Epidermal melanocyte (primary cell): ENCODE data around the gene ABCF1.
A peak's percentile ranks its signal among the peaks of the same experiment; 100 is the strongest.
"Not testable (repeated sequence)": the region's sequence is repeated elsewhere in the genome, so short reads cannot be mapped to it uniquely, and the experiment has no call there.

Experiments
- DNase-seq: peaks from one replicate; pipeline ENCODE4 v3.0.0; 2011; ENCODE audit warnings: low spot score; ENCODE audit not compliant: insufficient read length

The ABCF1 gene

DNA sequence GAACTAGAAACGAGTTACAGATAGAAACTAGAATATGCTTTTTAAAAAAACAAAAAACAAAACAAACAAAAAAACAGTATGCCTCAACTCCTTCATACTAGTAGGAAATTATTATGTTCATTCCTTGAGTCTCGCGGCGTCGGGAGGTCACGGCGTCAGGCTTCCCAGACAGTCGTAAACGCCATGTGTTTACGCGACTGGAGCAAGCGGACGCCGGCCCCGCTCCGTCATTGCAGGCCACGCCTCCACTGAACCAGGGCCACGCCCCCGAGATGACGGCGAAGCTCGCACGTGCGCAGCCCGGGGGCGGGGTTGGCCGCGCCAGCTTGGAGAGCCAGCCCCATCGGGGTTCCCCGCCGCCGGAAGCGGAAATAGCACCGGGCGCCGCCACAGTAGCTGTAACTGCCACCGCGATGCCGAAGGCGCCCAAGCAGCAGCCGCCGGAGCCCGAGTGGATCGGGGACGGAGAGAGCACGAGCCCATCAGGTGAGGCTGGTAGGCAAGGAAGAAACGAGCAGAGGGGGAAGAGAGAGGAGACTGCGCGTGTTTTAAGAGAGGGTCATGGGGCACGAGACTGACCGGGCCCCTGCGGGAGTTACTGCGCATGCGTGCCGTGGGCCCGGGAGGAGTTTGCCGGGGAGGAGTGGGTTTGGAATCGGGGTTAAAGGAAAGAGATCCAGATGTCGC lies at the start of gene ABCF1:
TSS of gene ABCF1 (plus strand) at position 368 of the 687 bp plus-strand sequence. CDS start at position 414, 46 bp downstream.
- DNase-seq: peak; percentile 96

DNA sequence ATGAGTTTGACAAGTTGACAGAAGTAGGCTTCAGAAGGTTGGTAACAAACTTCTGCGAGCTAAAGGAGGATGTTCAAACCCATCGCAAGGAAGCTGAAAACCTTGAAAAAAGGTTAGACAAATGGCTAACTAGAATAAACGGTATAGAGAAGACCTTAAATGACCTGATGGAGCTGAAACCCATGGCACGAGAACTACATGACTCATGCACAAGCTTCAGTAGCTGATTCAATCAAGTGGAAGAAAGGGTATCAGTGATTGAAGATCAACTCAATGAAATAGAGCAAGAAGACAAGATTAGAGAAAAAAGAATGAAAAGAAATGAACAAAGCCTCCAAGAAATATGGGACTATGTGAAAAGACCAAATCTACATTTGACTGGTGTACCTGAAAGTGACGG lies 49.3 kb upstream of the ABCF1 start:
- DNase-seq: not testable (repeated sequence)

DNA sequence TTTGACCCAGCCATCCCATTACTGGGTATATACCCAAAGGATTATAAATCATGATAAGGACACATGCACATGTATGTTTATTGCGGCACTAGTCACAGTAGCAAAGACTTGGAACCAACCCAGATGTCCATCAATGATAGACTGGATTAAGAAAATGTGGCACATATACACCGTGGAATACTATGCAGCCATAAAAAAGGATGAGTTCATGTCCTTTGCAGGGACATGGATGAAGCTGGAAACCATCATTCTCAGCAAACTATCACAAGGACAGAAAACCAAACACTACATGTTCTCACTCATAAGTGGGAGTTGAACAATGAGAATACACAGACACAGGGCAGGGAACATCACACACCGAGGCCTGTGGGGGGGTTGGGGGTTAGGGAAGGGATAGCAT lies 44.8 kb upstream of the ABCF1 start:
- not testable (repeated sequence) for DNase-seq

DNA sequence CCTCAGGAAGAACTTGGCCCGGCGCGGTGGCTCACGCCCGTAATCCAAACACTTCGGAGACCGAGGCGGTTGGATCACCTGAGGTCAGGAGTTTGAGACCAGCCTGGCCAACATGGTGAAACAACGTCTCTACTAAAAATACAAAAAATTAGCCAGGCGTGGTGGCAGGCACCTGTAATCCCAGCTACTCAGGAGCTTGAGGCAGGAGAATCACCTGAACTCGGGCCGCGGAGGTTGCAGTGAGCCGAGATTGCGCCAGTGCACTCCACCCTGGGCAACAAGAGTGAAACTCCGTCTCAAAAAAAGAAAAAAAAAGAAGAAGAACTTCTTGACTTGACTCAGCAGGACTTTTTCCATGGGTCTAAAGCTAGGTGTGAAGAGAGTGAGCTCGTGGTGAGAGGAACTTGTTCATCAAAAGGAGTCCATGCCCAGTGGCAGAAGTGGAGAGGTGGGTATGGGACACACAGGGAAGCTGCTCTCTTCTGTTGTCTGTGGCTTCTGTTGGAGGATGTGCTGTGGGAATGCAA lies 41.8 kb upstream of the ABCF1 start:
- DNase-seq: not testable (repeated sequence)

DNA sequence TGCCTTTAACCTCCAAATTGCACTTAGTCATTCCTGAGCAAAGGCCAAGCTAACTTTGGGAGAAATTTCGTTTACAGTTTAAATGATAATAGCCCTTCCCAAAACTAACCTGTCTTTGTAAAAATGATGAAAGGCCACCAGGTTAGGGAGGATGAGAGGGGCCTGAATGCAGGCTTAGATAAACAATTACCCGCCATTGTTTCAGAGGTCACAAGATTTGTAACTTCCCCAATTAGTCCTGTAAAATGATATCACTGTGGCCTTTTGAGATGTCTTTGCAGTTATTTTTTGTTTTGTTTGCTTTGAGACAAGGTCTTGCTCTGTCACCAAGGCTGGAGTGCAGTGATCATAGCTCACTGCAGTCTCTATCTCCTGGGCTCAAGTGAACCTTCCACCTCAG lies 41.2 kb upstream of the ABCF1 start:
- DNase-seq: no peak

DNA sequence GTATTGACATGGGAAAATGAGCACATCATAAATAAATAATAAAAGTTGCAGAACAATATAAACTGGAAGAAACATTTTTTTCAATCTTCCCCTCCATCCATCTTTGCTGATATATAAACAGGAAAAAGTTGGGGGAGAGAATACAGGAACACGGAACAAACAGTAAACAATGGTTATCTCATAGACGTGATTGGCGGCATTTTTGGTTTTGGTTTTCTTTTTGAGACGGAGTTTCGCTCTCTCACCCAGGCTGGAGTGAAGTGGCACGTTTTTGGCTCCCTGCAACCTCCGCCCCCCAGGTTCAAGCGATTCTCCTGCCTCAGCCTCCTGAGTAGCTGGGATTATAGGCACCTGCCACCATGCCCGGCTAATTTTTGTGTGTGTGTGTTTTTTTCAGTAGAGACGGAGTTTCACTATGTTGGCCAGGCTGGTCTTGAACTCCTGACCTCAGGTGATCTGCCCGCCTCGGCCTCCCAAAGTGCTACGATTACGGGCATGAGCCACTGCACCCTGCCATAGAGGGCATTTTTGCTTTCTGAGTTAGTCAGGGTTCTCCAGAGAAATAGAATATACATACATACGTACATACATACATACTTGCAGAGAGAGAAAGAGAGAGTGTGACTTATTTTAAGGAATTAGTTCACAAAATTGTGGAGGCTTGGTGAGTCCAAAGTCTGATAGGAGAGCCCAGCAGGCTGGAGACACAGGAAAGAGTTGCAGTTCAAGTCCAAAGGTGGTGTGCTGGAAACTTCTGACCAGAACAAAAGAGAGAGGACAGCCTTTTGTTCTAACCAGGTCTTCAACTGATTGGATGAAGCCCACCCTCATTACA lies 37.6 kb upstream of the ABCF1 start:
- no peak for DNase-seq

DNA sequence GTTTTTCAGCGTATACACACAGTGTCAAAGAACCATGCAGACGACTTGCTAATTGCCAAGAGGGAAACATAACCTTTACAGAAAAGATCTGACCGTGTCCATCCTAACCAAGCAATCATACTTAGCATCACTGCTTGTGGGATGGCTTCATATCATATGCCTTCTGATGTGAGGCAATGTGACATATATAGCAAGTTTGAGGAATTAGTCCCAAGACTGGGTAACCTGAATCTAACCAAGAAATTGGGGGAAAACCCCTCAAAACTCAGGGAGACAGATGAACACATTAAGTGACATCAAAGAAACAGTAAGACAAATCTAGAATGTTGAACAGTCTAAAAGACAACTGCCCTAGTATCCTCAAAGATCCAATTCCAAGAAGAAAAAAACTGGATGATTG lies 33.3 kb upstream of the ABCF1 start:
- DNase-seq: no peak

DNA sequence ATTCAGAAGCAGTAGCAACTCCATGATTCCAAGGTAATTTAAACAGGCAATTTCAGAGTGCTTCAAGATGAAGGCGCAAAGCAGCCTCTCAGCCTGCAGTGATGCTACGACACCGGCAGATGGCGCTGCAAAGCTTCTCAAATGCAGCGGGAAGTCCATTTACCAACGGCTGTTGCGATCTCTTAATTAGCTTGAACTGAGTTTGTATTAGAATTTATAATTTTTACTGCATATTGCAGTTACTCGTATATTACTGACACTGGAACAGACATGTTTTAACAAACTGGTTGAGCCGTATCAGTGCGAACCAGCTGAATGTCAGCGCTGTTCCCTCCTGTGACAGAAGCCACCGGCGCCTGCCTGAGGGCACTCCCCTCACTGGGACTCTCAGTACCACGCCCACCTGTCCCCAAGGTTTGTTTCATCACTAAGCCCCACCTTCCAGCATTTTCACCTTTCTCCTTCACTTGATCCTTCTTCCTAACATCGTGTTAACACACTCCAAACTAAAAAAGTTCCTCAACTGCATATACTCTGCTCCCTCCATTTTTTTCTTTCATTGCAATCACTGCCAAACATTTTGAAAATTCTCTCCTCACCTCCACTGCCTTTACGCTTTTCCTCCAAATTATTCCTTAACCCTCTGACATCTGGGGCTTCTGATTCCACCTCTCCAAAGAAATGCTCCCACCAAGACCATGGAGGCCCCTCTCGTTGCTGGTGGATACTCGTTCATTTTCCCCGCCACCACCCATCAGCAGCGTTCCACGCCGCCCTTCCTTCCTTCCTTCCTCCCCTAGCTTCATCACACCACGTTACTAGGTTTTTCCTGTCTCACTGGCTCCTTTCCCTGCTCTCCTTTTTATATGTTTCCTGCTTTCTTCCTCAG lies 29.5 kb upstream of the ABCF1 start:
- DNase-seq: peak; percentile 53

DNA sequence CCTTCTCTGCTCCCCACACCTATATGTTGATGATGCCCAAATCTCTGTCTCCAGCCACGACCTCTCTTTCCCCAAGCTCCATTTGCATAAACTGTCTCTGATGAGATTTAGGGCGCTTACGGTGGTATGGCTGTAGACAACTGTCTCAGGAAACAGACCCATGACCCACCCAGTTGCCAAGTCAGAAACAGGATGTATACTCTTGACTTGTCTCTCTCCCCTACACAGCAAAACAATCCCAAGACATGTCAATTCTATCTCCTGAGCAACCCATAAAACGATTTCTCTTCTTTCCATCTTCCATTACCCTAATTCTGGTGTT lies 28.9 kb upstream of the ABCF1 start:
- DNase-seq: no peak

DNA sequence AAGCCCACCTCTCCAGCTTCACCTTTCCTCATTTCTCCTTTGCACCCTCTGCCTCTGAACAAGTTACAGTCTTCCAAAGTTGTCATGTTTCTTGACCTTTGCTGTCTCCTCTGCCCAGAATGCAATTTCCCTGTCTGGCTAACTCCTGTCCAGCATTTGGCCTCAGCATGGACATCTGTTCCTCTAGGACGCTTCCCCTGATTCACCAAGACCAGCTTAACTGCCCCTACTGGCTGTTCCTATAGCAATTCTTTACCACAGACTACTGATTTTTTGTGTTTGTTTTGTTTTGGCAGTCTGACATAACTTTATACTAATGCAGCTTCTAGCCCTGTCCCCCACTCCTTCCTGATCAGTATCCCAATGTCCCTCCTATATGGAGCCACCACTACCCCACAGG lies 28.3 kb upstream of the ABCF1 start:
- no peak for DNase-seq

DNA sequence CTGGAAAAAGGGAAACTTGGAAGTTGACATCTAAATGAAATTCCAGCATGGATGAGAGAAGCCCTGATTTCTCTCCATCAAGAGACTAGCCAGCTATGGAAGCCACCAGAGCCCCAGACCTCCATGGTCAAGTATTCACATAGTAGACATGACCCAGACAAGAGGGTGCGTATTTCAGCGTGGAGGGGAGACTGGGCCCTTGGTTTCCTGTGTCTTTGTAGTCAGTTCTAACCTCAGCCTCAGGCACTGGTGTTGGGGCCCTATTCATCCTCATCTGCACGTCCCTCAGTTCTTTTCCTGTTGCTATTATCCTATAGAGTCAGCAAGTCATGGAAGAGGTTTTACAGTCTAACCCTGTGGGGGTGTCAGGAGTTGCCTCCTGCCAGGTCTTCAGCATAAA lies 27.4 kb upstream of the ABCF1 start:
- no peak for DNase-seq

DNA sequence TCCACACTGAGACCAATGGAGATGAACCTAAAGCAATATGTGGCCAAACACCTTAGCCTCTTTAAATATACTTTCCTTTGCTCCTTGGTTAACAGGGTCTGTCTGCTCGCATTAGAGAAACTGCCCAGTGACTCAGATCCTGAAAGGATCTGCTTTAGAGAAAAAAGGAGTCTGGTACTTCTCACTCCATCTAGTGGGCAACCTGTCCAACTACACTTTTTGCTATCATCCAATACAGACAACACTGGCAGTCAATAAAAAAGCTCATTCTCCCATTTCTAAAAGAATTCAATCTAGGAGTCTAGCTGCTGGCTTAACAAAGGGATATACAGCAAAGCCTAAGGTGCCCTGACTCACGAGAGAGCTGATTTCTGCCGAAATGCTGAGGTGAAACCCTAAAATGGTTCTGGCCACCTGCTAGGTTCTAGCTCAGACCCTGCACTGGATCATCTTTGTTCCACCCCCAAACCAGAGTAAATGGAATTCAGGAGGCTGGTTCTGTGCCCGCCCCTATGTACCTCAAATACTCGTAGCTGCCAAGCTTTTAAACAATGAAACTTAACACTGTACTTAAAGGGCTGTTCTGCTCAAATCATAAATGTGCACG lies 26.5 kb upstream of the ABCF1 start:
- peak; percentile 50 for DNase-seq

DNA sequence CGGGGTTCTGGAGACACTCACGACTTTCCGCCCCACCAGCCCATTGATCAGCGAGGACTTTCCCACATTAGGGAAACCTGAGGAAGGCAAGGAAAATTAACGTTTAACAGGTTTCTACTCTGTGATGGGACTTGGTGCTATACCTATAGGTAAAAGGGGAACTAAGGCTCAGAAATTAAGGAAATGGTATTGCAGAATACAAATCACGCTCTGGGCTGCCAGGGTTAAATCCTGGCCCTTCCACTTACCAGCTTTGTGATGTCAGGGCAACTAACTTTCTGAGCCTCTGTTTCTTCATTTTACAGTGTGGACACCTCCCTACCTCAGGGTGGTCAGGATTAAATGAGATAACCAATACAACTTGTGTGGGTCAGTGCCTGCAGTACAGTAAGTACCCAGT lies 23.8 kb upstream of the ABCF1 start:
- no peak for DNase-seq

DNA sequence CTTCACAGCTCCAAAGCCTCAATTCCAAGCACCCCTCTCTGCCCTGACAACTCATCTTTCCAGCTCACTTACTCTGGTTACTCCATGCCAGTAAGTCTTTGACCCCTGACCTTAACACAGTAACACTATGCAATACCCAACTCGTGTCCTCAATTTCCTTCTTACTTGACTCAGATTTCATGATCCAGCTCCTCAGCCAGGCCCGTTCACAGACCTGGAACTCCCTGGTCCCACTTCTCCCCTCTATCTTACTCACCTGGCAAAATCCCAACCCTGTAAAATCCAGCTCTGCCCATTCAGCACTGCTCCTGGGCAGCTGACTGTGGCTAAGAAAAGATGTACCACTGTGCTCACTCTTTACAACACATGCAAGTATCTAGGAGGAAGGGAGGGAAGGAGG lies 22.9 kb upstream of the ABCF1 start:
- DNase-seq: no peak

DNA sequence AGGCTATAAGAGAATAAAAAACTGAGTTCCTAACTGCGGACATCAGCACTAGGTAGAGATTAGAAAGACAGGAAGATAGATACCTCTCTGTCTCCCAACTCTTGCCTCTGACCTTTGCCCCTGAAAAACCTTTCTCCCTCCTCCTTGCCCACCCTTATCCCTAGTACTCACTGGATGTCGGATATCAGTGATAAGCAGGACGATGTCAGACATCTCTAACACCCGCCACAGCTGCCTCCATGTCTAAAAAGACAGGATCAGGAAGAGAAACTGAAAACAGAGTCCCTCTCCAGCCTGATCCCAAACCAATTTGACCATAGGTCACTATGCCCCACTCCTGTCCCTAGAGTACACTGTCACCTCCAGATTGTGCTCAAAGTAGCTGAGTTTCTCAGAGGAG lies 16.8 kb upstream of the ABCF1 start:
- no peak for DNase-seq

DNA sequence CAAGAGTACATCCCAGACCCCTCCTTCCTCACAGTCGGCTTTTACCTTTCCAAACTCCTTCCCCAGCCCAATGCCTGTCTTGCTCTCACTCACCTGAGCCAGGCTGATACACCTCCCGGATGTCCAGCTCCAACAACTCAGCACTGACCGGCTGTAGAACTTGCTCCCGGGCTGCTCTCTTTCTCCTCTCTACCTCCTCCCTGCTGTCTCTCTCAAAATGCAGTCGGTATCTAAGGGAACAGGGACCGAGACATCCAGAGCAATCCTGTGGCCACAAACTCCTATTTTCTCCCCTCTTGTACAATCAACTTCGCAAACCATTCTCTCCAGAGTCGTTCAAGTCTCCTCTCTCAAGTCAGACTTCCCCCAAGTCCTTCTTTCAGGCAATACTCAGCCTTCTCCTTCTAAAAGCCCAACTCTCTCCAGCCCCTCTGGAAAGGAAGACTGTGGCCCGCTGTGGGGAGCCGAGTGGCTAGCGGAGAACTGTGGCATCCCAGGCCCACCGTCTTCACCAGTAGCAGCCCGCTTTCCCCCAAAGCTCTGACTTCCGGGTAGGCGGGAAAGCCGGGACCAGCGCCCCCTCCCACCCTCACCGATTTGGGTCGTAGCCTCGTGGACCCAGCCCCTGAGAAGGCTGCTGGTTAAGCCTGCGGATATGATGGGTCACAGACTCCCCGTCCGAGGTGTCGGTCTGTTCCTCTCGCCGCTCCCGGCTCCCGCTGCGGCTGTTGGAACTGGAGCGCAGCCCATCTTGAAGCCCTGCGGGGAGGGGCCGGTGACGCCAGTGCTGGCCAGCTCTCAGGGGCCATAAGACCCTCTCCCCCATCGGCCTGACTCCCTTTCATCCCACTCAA lies 16.1 kb upstream of the ABCF1 start:
- DNase-seq: no peak

DNA sequence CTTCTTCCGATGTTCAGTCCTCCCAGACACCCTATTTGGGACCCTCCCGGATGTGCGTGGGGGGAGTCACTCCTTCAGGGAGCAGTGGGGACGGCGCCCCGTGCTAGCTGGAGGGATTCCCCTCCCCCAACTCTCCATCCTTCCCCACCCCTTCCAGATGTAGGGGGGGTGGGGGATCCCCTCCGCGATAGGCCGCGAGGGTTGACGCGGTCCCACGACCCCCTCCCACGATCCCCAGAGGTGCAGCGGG lies 15.5 kb upstream of the ABCF1 start:
- DNase-seq: no peak

DNA sequence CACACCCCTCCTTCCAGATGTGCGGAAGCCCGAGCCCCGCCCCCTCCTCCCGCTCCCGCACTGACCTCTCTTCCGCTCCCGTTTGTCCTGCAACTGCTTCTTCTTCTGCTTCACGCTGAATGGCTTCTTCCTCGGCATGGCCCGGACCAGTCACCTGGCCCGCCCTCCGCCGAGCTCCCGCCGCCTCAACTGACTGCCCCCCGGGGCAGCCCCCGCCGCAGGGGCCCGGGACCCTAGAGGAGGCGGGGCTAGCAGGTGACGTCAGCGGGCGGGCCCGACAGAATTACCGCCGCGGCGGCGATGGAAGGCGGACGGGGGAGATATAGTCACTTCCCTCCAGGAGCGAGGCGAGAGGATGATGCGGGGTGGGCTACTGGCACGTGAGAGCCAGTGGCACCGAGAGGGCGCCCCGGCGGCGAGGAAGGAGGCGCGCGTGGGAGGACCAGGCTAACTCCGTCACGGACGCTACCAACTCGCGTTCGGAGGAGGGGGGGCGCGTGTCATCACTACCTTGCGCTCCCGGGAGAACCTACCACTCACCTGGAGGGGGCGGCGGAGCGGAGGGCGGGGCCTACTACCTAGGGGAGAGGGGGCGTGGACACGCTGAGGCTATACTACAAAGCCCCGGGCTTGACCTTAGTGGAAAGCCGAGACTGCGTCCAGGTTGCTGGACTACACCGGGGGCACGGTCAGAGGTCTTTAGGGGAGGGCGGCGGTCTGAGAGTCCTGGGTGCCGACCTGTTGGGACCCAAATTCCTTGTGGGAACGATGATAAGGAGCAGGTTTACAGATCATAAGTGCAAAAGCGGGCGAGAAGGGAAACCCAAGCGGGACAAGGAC lies 15.0 kb upstream of the ABCF1 start, which contains the start of gene GNL1:
TSS of gene GNL1 (minus strand) at position 424 of the 840 bp plus-strand sequence. CDS start at position 138, 286 bp downstream.
- peak; percentile 44 for DNase-seq

DNA sequence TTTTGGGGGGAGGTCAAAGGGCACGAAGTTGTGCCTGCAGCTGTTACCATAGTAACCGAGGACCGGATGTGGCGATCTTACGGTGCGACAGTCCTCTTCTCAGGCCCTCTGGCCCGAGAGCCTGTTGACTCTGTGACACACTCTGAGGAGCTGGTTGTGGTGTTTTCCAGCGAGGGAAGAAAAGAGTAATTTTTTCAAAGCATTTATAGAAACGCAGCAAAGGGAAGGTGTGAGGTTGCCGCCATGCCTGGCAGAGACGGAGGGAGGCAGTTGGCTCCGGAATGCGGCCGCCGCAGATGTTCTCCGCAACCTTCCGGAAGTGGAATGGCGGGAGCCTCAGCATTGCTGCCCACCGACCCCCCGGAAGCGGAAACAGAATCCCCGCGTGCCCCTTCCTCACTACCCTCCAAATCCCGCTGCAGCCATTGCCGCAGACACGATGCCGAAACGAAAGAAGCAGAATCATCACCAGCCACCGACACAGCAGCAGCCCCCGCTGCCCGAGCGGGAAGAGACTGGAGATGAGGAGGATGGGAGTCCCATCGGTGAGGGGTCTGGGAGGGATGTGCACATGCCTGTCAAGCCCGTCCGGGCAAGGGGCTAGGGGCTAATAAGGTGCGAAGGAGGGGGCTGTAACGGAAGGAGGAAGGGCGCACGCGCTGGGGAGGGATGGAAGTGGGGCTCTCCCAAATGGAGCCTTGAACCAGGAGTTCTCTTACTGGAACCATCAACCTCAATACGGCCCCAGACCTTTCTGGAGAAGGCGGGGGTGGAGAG lies 14.1 kb upstream of the ABCF1 start, which contains the start of gene PRR3:
TSS of gene PRR3 (plus strand) at position 390 of the 777 bp plus-strand sequence. CDS start at position 440, 50 bp downstream.
- DNase-seq: peak; percentile 73
